ENCODE results near the gene ZNF708. TPM values are rescaled to one million over a fixed set of nuclear protein-coding genes. Genes with fewer than 3 reads are reported as not detected.
"Not testable (repeated sequence)": the region's sequence is repeated elsewhere in the genome, so short reads cannot be mapped to it uniquely, and the experiment has no call there.

Gene ZNF708
- total and polyA plus RNA-seq, 2 donors from 2014 or later: 2.1 to 16.5 TPM

- no peak overlapping the region for H3K9ac ChIP-seq (ENCODE audit: low read length in 3 of 3)
- H3K36me3 ChIP-seq (ENCODE audit: control insufficient read depth in 2 of 3, insufficient read depth in 3 of 3, low read length in 3 of 3): no peaks in the 10 kb centered on the region
- no peak overlapping the region for H3K27ac ChIP-seq (ENCODE audit: low read depth in 2 of 2, low read length in 2 of 2)
- intact Hi-C loops (cut with DNase I): no loop called here
- H3K4me3 ChIP-seq (ENCODE audit: low read length in 3 of 3): no peak overlapping the region
- H3K9me3 ChIP-seq (ENCODE audit: control insufficient read depth in 2 of 3, insufficient read depth in 1 of 3, low read length in 3 of 3): no peaks in the 10 kb centered on the region
- H3K4me1 ChIP-seq (ENCODE audit: control insufficient read depth in 2 of 3, insufficient read depth in 2 of 3, low read depth in 1 of 3, low read length in 3 of 3): no peaks in the 10 kb centered on the region
- TF ChIP-seq CTCF (IDR thresholded peaks at IDR 0.05; ENCODE audit: borderline replicate concordance, extremely low read depth, insufficient read depth): no peak
- no peaks in the 10 kb centered on the region for H3K27me3 ChIP-seq (ENCODE audit: control insufficient read depth, insufficient read depth, low read length)
- DNase-seq (no peak), FAIRE-seq (no peak)
Observed at GRCh38 chr19:21352830-21353229, 23.6 kb upstream of the ZNF708 start.

GRCh38 chr19:21344841-21345240 is 15.6 kb upstream of the ZNF708 start:
- H3K27me3 ChIP-seq (ENCODE audit: control insufficient read depth, insufficient read depth, low read length); DNase-seq; H3K9me3 ChIP-seq (ENCODE audit: control insufficient read depth in 2 of 3, insufficient read depth in 1 of 3, low read length in 3 of 3); H3K9ac ChIP-seq (ENCODE audit: low read length in 3 of 3); FAIRE-seq; H3K4me1 ChIP-seq (ENCODE audit: control insufficient read depth in 2 of 3, insufficient read depth in 2 of 3, low read depth in 1 of 3, low read length in 3 of 3); H3K27ac ChIP-seq (ENCODE audit: low read depth in 2 of 2, low read length in 2 of 2); H3K4me3 ChIP-seq (ENCODE audit: low read length in 3 of 3); H3K36me3 ChIP-seq (ENCODE audit: control insufficient read depth in 2 of 3, insufficient read depth in 3 of 3, low read length in 3 of 3); intact Hi-C loops (cut with DNase I): not testable (repeated sequence)

- Histone ChIP-seq H3K4me1 (ENCODE audit: control insufficient read depth in 2 of 3, insufficient read depth in 2 of 3, low read depth in 1 of 3, low read length in 3 of 3) (no peaks in the 10 kb centered on the region), H3K27me3 (ENCODE audit: control insufficient read depth, insufficient read depth, low read length) (no peaks in the 10 kb centered on the region), H3K4me3 (ENCODE audit: low read length in 3 of 3) (no peak overlapping the region), H3K9me3 (ENCODE audit: control insufficient read depth in 2 of 3, insufficient read depth in 1 of 3, low read length in 3 of 3) (peaks cover 0 to 8% (median 2%) of the 10 kb centered on the region in 3 donors), H3K9ac (ENCODE audit: low read length in 3 of 3) (no peak overlapping the region), H3K27ac (ENCODE audit: low read depth in 2 of 2, low read length in 2 of 2) (no peak overlapping the region), H3K36me3 (ENCODE audit: control insufficient read depth in 2 of 3, insufficient read depth in 3 of 3, low read length in 3 of 3) (no peaks in the 10 kb centered on the region)
- no peak for TF ChIP-seq CTCF (IDR thresholded peaks at IDR 0.05; ENCODE audit: borderline replicate concordance, extremely low read depth, insufficient read depth)
- FAIRE-seq (no peak), DNase-seq (no peak)
- intact Hi-C loops (cut with DNase I): no loop called here
Observed at GRCh38 chr19:21335721-21336120, 6.5 kb upstream of the ZNF708 start.

GRCh38 chr19:21328406-21328805 is 804 bp downstream of the ZNF708 start:
- intact Hi-C loops (cut with DNase I): no loop called here
- FAIRE-seq: no peak
- no peak for TF ChIP-seq CTCF (IDR thresholded peaks at IDR 0.05; ENCODE audit: borderline replicate concordance, extremely low read depth, insufficient read depth)

More at GRCh38 chr19:21328406-21328805, 804 bp downstream of the ZNF708 start:
- Histone ChIP-seq H3K9me3 (ENCODE audit: control insufficient read depth in 2 of 3, insufficient read depth in 1 of 3, low read length in 3 of 3) (no peaks in the 10 kb centered on the region), H3K36me3 (ENCODE audit: control insufficient read depth in 2 of 3, insufficient read depth in 3 of 3, low read length in 3 of 3) (peaks cover 0 to 6% (median 0%) of the 10 kb centered on the region in 3 donors), H3K9ac (ENCODE audit: low read length in 3 of 3) (peak overlapping the region; percentile 79 to 97 (median 92)), H3K4me1 (ENCODE audit: control insufficient read depth in 2 of 3, insufficient read depth in 2 of 3, low read depth in 1 of 3, low read length in 3 of 3) (no peaks in the 10 kb centered on the region), H3K27me3 (ENCODE audit: control insufficient read depth, insufficient read depth, low read length) (no peaks in the 10 kb centered on the region), H3K27ac (ENCODE audit: low read depth in 2 of 2, low read length in 2 of 2) (peak overlapping the region in 1 of 2 donors; percentile 96), H3K4me3 (ENCODE audit: low read length in 3 of 3) (peak overlapping the region; percentile 88 to 99 (median 91))
- peak in 4 of 5 donors; percentile 13 to 54 (median 44) for DNase-seq

Data from kidney (tissue), 14 donors.